GM12864 (cell line): ENCODE results near the gene ZMYND11.
"Not testable (repeated sequence)": the region's sequence is repeated elsewhere in the genome, so short reads cannot be mapped to it uniquely, and the experiment has no call there.

Source experiments
- DNase-seq: peaks from one replicate; pipeline ENCODE4 v3.0.0-alpha.2; 2011; ENCODE audit warnings: low read depth
- H3K4me3 ChIP-seq: 2 replicates; pipeline ENCODE4 v1.5.1; 2011; ENCODE audit warnings: mild to moderate bottlenecking, low read depth, low read length, control low read depth
- CTCF ChIP-seq: IDR thresholded peaks from 2 replicates; pipeline ENCODE4 v1.5.1; 2011; ENCODE audit warnings: low read depth, mild to moderate bottlenecking, moderate library complexity, low read length, control low read depth, inconsistent platforms; ENCODE audit errors: missing control alignments

Gene ZMYND11

GRCh38 chr10:178208-178607 lies 43.0 kb downstream of the ZMYND11 start:
- TF ChIP-seq CTCF: peak; percentile 15
- no peak for DNase-seq
- no peak overlapping the region for H3K4me3 ChIP-seq

GRCh38 chr10:178723-179122 lies 43.5 kb downstream of the ZMYND11 start:
- no peak overlapping the region for H3K4me3 ChIP-seq
- no peak for TF ChIP-seq CTCF
- DNase-seq: no peak

GRCh38 chr10:182441-183201 lies 47.4 kb downstream of the ZMYND11 start:
- no peak for DNase-seq
- no peak for TF ChIP-seq CTCF
- H3K4me3 ChIP-seq: no peak overlapping the region

GRCh38 chr10:184174-184573 lies 48.9 kb downstream of the ZMYND11 start:
- no peak for TF ChIP-seq CTCF
- no peak for DNase-seq
- no peak overlapping the region for H3K4me3 ChIP-seq

GRCh38 chr10:184911-185310 lies 49.7 kb downstream of the ZMYND11 start:
- no peak overlapping the region for H3K4me3 ChIP-seq
- DNase-seq: no peak
- no peak for TF ChIP-seq CTCF

GRCh38 chr10:185571-185970 lies 50.3 kb downstream of the ZMYND11 start:
- not testable (repeated sequence) for DNase-seq, H3K4me3 ChIP-seq

- TF ChIP-seq CTCF: no peak
- H3K4me3 ChIP-seq: no peak overlapping the region
- no peak for DNase-seq
Observed at GRCh38 chr10:186911-187310, 51.7 kb downstream of the ZMYND11 start.

- no peak for DNase-seq
- TF ChIP-seq CTCF: no peak
- no peak overlapping the region for H3K4me3 ChIP-seq
Observed at GRCh38 chr10:188546-188945, 53.3 kb downstream of the ZMYND11 start.
